Activated CD4-positive, alpha-beta T cell treated with anti-CD3 and anti-CD28 coated beads for 36 hours (primary cell): ENCODE data around the gene STYXL2. TPM values are rescaled to one million over a fixed set of nuclear protein-coding genes. Genes with fewer than 3 reads are reported as not detected.

ENCODE experiments used
- ATAC-seq: fragments of 200-7000 bp; cut with Tn5 transposase; one replicate; pipeline ENCODE4 v1.10.0; 2021; ENCODE audit warnings: mild to moderate bottlenecking, moderate library complexity
- CTCF ChIA-PET: fragments of 350-600 bp; sonication (Branson Sonifier 250); formaldehyde crosslinking; loops from one replicate; lab custom pipeline; 2021; ENCODE audit warnings: antibody characterized with exemption; lab: Charles Lee
- POLR2A ChIA-PET: fragments of 350-600 bp; sonication (Branson Sonifier 250); formaldehyde crosslinking; loops from one replicate; lab custom pipeline; 2021; ENCODE audit warnings: antibody characterized with exemption, inconsistent platforms; lab: Charles Lee
- DNase-seq: peaks from one replicate; pipeline ENCODE4 v3.0.0-alpha.2; 2020
- H3K27ac Mint-ChIP-seq: one replicate; pipeline ENCODE4 v1.8.0; 2021; ENCODE audit warnings: mixed read lengths
- H3K27me3 Mint-ChIP-seq: one replicate; pipeline ENCODE4 v1.8.0; 2021; ENCODE audit warnings: mixed read lengths
- H3K36me3 Mint-ChIP-seq: one replicate; pipeline ENCODE4 v1.8.0; 2021; ENCODE audit warnings: low read depth, mixed read lengths
- H3K4me1 Mint-ChIP-seq: one replicate; pipeline ENCODE4 v1.8.0; 2021; ENCODE audit warnings: mixed read lengths
- H3K4me3 Mint-ChIP-seq: one replicate; pipeline ENCODE4 v1.8.0; 2021; ENCODE audit warnings: mild to moderate bottlenecking, moderate library complexity, mixed read lengths
- H3K9me3 Mint-ChIP-seq: one replicate; pipeline ENCODE4 v1.8.0; 2021; ENCODE audit warnings: low read depth, mixed read lengths
- intact Hi-C, 2 experiments: fragments of 100-400 bp; cut with DNase I in 1 of 2; cut with micrococcal nuclease in 1 of 2; formaldehyde crosslinking; loops; one replicate each; pipeline versions ENCODE4 v1.14.2 to v1.15.1; 2022 to 2024; cut with DNase I, micrococcal nuclease
- total RNA-seq, 2 experiments: library from RNA; stranded (reverse); gene quantifications; one replicate each; pipeline ENCODE4 v1.2.3, GENCODE V29; 2021

The STYXL2 gene
- total RNA-seq, 2 experiments from 2014 or later = not detected

GRCh38 chr1:167135281-167135840 lies 41.5 kb downstream of the STYXL2 start:
- no peak overlapping the region for H3K27ac Mint-ChIP-seq
- ChIA-PET POLR2A (no interaction called here), CTCF (interaction anchor here (0.6 to 1.0 kb wide), 5 partner anchors 11 to 209 kb away, joined by 3 read pairs; no protein-coding TSS in a partner anchor)
- intact Hi-C loops = no loop called here
- H3K4me1 Mint-ChIP-seq = no peaks in the 10 kb centered on the region
- no peaks in the 10 kb centered on the region for H3K36me3 Mint-ChIP-seq
- H3K9me3 Mint-ChIP-seq = no peaks in the 10 kb centered on the region
- no peak for DNase-seq
- ATAC-seq = no peak
- H3K27me3 Mint-ChIP-seq = peaks cover 4% of the 10 kb centered on the region
- H3K4me3 Mint-ChIP-seq = no peak overlapping the region

- peaks cover 4% of the 10 kb centered on the region for H3K27me3 Mint-ChIP-seq
- ChIA-PET POLR2A (no interaction called here), CTCF (interaction anchor here (1.0 kb wide), 1 partner anchor 14 kb away, joined by 3 read pairs; no protein-coding TSS in a partner anchor)
- no peaks in the 10 kb centered on the region for H3K36me3 Mint-ChIP-seq
- no peaks in the 10 kb centered on the region for H3K4me1 Mint-ChIP-seq
- no peak for DNase-seq
- no peaks in the 10 kb centered on the region for H3K9me3 Mint-ChIP-seq
- H3K4me3 Mint-ChIP-seq = no peak overlapping the region
- intact Hi-C loops = no loop called here
- no peak overlapping the region for H3K27ac Mint-ChIP-seq
- no peak for ATAC-seq
Observed at GRCh38 chr1:167136191-167136614, 42.3 kb downstream of the STYXL2 start.

- H3K4me3 Mint-ChIP-seq = no peak overlapping the region
- ATAC-seq = no peak
- CTCF ChIA-PET = interaction anchor here (1.0 to 1.2 kb wide), 4 partner anchors 8 to 227 kb away, joined by 3 read pairs; no protein-coding TSS in a partner anchor
Observed at GRCh38 chr1:167136806-167137205, 42.9 kb downstream of the STYXL2 start.

GRCh38 chr1:167137332-167137781 lies 43.5 kb downstream of the STYXL2 start:
- Mint-ChIP-seq H3K27me3 (no peaks in the 10 kb centered on the region), H3K4me3 (no peak overlapping the region), H3K27ac (no peak overlapping the region), H3K9me3 (no peaks in the 10 kb centered on the region), H3K4me1 (no peaks in the 10 kb centered on the region), H3K36me3 (no peaks in the 10 kb centered on the region)
- intact Hi-C loops = no loop called here
- DNase-seq (no peak), ATAC-seq (no peak)
- POLR2A ChIA-PET = no interaction called here
- CTCF ChIA-PET = interaction anchor here (0.9 to 1.2 kb wide), 6 partner anchors 9 to 404 kb away, joined by 3 read pairs; no protein-coding TSS in a partner anchor

More at GRCh38 chr1:167136806-167137205, 42.9 kb downstream of the STYXL2 start:
- H3K36me3 Mint-ChIP-seq = no peaks in the 10 kb centered on the region
- POLR2A ChIA-PET = no interaction called here
- DNase-seq = no peak
- no peaks in the 10 kb centered on the region for H3K27me3 Mint-ChIP-seq
- intact Hi-C loops = no loop called here
- no peaks in the 10 kb centered on the region for H3K4me1 Mint-ChIP-seq
- H3K9me3 Mint-ChIP-seq = no peaks in the 10 kb centered on the region
- no peak overlapping the region for H3K27ac Mint-ChIP-seq

- CTCF ChIA-PET = interaction anchor here (0.9 to 1.2 kb wide), 7 partner anchors 9 to 403 kb away, joined by 3 read pairs; no protein-coding TSS in a partner anchor
- H3K4me3 Mint-ChIP-seq = no peak overlapping the region
- H3K36me3 Mint-ChIP-seq = no peaks in the 10 kb centered on the region
- no peaks in the 10 kb centered on the region for H3K9me3 Mint-ChIP-seq
- DNase-seq (no peak), ATAC-seq (no peak)
- H3K27me3 Mint-ChIP-seq = no peaks in the 10 kb centered on the region
- POLR2A ChIA-PET = no interaction called here
- intact Hi-C loops = no loop called here
- H3K27ac Mint-ChIP-seq = no peak overlapping the region
- no peaks in the 10 kb centered on the region for H3K4me1 Mint-ChIP-seq
Observed at GRCh38 chr1:167137793-167138510, 44.1 kb downstream of the STYXL2 start.

- ATAC-seq = no peak
- POLR2A ChIA-PET = no interaction called here
- H3K9me3 Mint-ChIP-seq = no peaks in the 10 kb centered on the region
- no peak overlapping the region for H3K27ac Mint-ChIP-seq
- no peaks in the 10 kb centered on the region for H3K4me1 Mint-ChIP-seq
- H3K4me3 Mint-ChIP-seq = no peak overlapping the region
- no peaks in the 10 kb centered on the region for H3K27me3 Mint-ChIP-seq
- no peak for DNase-seq
- no peaks in the 10 kb centered on the region for H3K36me3 Mint-ChIP-seq
- intact Hi-C loops = no loop called here
- CTCF ChIA-PET = interaction anchor here (1.1 to 1.2 kb wide), 2 partner anchors 25 to 81 kb away, joined by 3 read pairs; no protein-coding TSS in a partner anchor
Observed at GRCh38 chr1:167138703-167139102, 44.8 kb downstream of the STYXL2 start.

GRCh38 chr1:167141963-167142362 lies 48.1 kb downstream of the STYXL2 start:
- Mint-ChIP-seq H3K36me3 (no peaks in the 10 kb centered on the region), H3K4me1 (no peaks in the 10 kb centered on the region), H3K9me3 (peaks cover 1% of the 10 kb centered on the region), H3K27me3 (peaks cover 7% of the 10 kb centered on the region), H3K4me3 (no peak overlapping the region), H3K27ac (no peak overlapping the region)
- ATAC-seq (no peak), DNase-seq (no peak)
- intact Hi-C loops = no loop called here
- CTCF ChIA-PET = no interaction called here
- POLR2A ChIA-PET = no interaction called here

Other genes with a start within 250 kb of the STYXL2 start
- 10 to 100 TPM; 16.0 to 19.5 TPM for gene TADA1, start 217.8 kb upstream of the STYXL2 start, total RNA-seq
- 10 to 100 TPM in 1 of 2 experiments, 1 to 10 TPM in 1; 9.1 to 14.6 TPM for gene ILDR2, start 118.5 kb upstream of the STYXL2 start, total RNA-seq
- under 1 TPM in 1 of 2 experiments, not detected in 1; 0.11 TPM for gene MAEL, start 104.8 kb upstream of the STYXL2 start, total RNA-seq
- under 1 TPM; 0.39 to 0.56 TPM for gene GPA33, start 3.7 kb upstream of the STYXL2 start, total RNA-seq
- 10 to 100 TPM; 20.3 to 21.6 TPM for gene POU2F1, start 126.8 kb downstream of the STYXL2 start, total RNA-seq